ENCODE results near the gene FRMD5. TPM values are rescaled to one million over a fixed set of nuclear protein-coding genes. Genes with fewer than 3 reads are reported as not detected.

Gene FRMD5
- total and polyA plus RNA-seq, 9 donors = 0.19 to 1.4 (median 0.46) TPM

GRCh38 chr15:43893956-43894355, 301.1 kb downstream of the FRMD5 start:
- no peak for DNase-seq
- no peaks in the 10 kb centered on the region for H3K27me3 ChIP-seq (ENCODE audit: control insufficient read depth, insufficient read depth, low read length)
- H3K27ac ChIP-seq (ENCODE audit: low read length) = no peak overlapping the region
- H3K4me1 ChIP-seq (ENCODE audit: control insufficient read depth, insufficient read depth, low read length) = peaks cover 27% of the 10 kb centered on the region
- no peaks in the 10 kb centered on the region for H3K36me3 ChIP-seq (ENCODE audit: control insufficient read depth, insufficient read depth, low read length)
- no peaks in the 10 kb centered on the region for H3K9me3 ChIP-seq (replicated peaks; ENCODE audit: control insufficient read depth, low read depth, low read length)
- WGBS (ENCODE audit: insufficient coverage) = 63% methylated on average over 1 of the region's 1 CpG
- H3K4me3 ChIP-seq (ENCODE audit: low read length) = no peak overlapping the region

DNA sequence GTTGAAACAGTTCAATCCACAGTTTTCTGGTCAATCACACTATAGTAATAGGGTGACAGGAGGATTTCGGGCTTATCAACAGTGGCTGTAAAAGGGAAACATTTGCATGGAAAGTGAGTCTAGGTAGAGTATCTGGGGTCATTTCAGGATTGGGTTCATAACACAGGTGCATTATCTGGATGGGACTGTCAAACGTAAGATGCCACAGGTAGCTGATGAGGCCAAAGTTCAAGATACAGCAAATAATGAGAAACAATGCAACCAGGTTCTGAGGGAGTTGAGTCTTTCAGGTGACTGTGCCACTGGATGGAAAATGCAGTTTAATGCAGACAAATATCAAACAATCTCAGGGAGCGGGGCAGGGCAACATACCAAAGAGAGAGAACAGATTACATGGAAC, 306.0 kb downstream of the FRMD5 start:
- 54% methylated on average over 2 of the region's 3 CpGs for WGBS (ENCODE audit: insufficient coverage)
- no peak for DNase-seq
- H3K27me3 ChIP-seq (ENCODE audit: control insufficient read depth, insufficient read depth, low read length) = no peaks in the 10 kb centered on the region
- H3K9me3 ChIP-seq (replicated peaks; ENCODE audit: control insufficient read depth, low read depth, low read length) = no peaks in the 10 kb centered on the region
- H3K4me3 ChIP-seq (ENCODE audit: low read length) = no peak overlapping the region
- H3K27ac ChIP-seq (ENCODE audit: low read length) = no peak overlapping the region
- peaks cover 21% of the 10 kb centered on the region for H3K4me1 ChIP-seq (ENCODE audit: control insufficient read depth, insufficient read depth, low read length)
- no peaks in the 10 kb centered on the region for H3K36me3 ChIP-seq (ENCODE audit: control insufficient read depth, insufficient read depth, low read length)

GRCh38 chr15:43887901-43888300, 307.2 kb downstream of the FRMD5 start:
- 91% methylated on average over 2 of the region's 5 CpGs for WGBS (ENCODE audit: insufficient coverage)
- Histone ChIP-seq H3K27ac (ENCODE audit: low read length) (no peak overlapping the region), H3K4me3 (ENCODE audit: low read length) (no peak overlapping the region), H3K27me3 (ENCODE audit: control insufficient read depth, insufficient read depth, low read length) (no peaks in the 10 kb centered on the region), H3K9me3 (replicated peaks; ENCODE audit: control insufficient read depth, low read depth, low read length) (no peaks in the 10 kb centered on the region), H3K36me3 (ENCODE audit: control insufficient read depth, insufficient read depth, low read length) (no peaks in the 10 kb centered on the region), H3K4me1 (ENCODE audit: control insufficient read depth, insufficient read depth, low read length) (peaks cover 14% of the 10 kb centered on the region)
- no peak for DNase-seq

DNA sequence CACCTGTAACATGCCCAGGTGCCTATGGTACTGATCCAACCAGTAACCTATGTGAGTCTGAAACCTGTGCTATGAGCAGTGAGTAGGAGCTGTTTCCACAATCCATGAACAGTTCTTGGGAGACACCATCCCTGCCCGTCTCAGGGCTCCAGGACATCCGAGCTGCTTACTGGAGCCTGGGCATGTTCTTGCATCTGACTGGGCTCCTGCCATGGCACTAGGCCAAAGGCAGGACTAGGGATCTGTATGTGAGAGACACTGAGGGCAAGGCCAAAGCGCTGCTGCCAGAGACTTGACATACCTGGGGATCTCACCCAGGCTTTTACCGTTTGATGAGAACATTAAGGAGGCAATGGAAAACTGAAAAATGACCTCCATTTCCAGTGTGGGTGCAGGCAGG, 308.5 kb downstream of the FRMD5 start:
- 92% methylated on average over 3 of the region's 4 CpGs for WGBS (ENCODE audit: insufficient coverage)
- peaks cover 14% of the 10 kb centered on the region for H3K4me1 ChIP-seq (ENCODE audit: control insufficient read depth, insufficient read depth, low read length)
- H3K4me3 ChIP-seq (ENCODE audit: low read length) = no peak overlapping the region
- no peaks in the 10 kb centered on the region for H3K9me3 ChIP-seq (replicated peaks; ENCODE audit: control insufficient read depth, low read depth, low read length)
- no peaks in the 10 kb centered on the region for H3K27me3 ChIP-seq (ENCODE audit: control insufficient read depth, insufficient read depth, low read length)
- H3K36me3 ChIP-seq (ENCODE audit: control insufficient read depth, insufficient read depth, low read length) = no peaks in the 10 kb centered on the region
- DNase-seq = peak; percentile 16
- H3K27ac ChIP-seq (ENCODE audit: low read length) = no peak overlapping the region

- WGBS (ENCODE audit: insufficient coverage) = no CpG with 5 or more reads among the region's 3 CpGs
- peaks cover 4% of the 10 kb centered on the region for H3K36me3 ChIP-seq (ENCODE audit: control insufficient read depth, insufficient read depth, low read length)
- H3K27me3 ChIP-seq (ENCODE audit: control insufficient read depth, insufficient read depth, low read length) = no peaks in the 10 kb centered on the region
- H3K9me3 ChIP-seq (replicated peaks; ENCODE audit: control insufficient read depth, low read depth, low read length) = no peaks in the 10 kb centered on the region
- no peak for DNase-seq
- no peak overlapping the region for H3K27ac ChIP-seq (ENCODE audit: low read length)
- H3K4me1 ChIP-seq (ENCODE audit: control insufficient read depth, insufficient read depth, low read length) = peaks cover 4% of the 10 kb centered on the region
- H3K4me3 ChIP-seq (ENCODE audit: low read length) = no peak overlapping the region
Observed at GRCh38 chr15:43883571-43883970, 311.5 kb downstream of the FRMD5 start.

DNA sequence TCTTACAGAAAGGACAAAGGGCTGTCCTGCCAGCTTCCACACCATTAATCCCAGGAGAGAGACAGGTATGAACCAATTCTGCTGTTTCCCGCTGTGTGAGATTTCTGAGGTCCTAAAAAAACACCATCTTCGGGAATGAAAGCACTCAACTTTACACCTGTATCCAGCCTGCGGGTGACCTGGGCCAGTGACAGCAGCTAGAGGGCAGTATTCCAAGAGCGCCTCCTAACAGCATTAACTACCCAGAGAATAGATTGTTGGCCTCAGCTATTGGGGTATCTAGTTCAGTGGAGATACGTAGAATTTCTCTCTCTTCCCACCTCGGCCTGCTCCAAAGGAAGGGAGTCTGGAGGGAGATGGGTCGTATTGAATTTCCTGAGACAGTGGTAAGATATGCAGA, 313.1 kb downstream of the FRMD5 start:
- Histone ChIP-seq H3K4me3 (ENCODE audit: low read length) (no peak overlapping the region), H3K27ac (ENCODE audit: low read length) (no peak overlapping the region), H3K9me3 (replicated peaks; ENCODE audit: control insufficient read depth, low read depth, low read length) (no peaks in the 10 kb centered on the region), H3K27me3 (ENCODE audit: control insufficient read depth, insufficient read depth, low read length) (no peaks in the 10 kb centered on the region), H3K36me3 (ENCODE audit: control insufficient read depth, insufficient read depth, low read length) (peaks cover 4% of the 10 kb centered on the region), H3K4me1 (ENCODE audit: control insufficient read depth, insufficient read depth, low read length) (peaks cover 4% of the 10 kb centered on the region)
- 81% methylated on average over 3 of the region's 7 CpGs for WGBS (ENCODE audit: insufficient coverage)
- no peak for DNase-seq

DNA sequence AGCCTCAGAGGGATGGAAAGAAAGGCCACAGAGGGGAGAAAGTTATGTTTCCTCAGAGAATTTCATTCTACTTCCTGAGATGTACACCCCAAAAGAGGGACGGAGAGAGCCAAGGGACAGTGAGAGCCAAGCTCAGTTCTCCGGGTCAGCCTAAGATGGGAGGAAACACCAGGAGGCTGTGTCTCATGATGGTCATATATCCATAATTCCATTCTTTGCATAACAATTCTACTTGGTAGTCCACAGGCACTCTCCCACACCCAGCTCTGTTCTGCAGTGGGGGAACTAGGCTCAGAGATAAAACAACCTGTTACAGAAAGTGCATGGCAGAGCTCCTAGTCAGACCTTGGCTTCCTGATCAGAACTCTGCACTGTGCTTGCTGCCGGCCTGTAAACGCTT, 313.8 kb downstream of the FRMD5 start:
- WGBS (ENCODE audit: insufficient coverage) = 80% methylated on average over 2 of the region's 4 CpGs
- Histone ChIP-seq H3K4me3 (ENCODE audit: low read length) (no peak overlapping the region), H3K27ac (ENCODE audit: low read length) (no peak overlapping the region), H3K36me3 (ENCODE audit: control insufficient read depth, insufficient read depth, low read length) (peaks cover 4% of the 10 kb centered on the region), H3K27me3 (ENCODE audit: control insufficient read depth, insufficient read depth, low read length) (no peaks in the 10 kb centered on the region), H3K9me3 (replicated peaks; ENCODE audit: control insufficient read depth, low read depth, low read length) (no peaks in the 10 kb centered on the region), H3K4me1 (ENCODE audit: control insufficient read depth, insufficient read depth, low read length) (peaks cover 4% of the 10 kb centered on the region)
- DNase-seq = no peak

GRCh38 chr15:43880406-43881194, 314.5 kb downstream of the FRMD5 start:
- H3K4me1 ChIP-seq (ENCODE audit: control insufficient read depth, insufficient read depth, low read length) = peaks cover 4% of the 10 kb centered on the region
- no peak overlapping the region for H3K4me3 ChIP-seq (ENCODE audit: low read length)
- H3K27me3 ChIP-seq (ENCODE audit: control insufficient read depth, insufficient read depth, low read length) = no peaks in the 10 kb centered on the region
- H3K36me3 ChIP-seq (ENCODE audit: control insufficient read depth, insufficient read depth, low read length) = peaks cover 4% of the 10 kb centered on the region
- peak; percentile 42 for DNase-seq
- H3K9me3 ChIP-seq (replicated peaks; ENCODE audit: control insufficient read depth, low read depth, low read length) = no peaks in the 10 kb centered on the region
- WGBS (ENCODE audit: insufficient coverage) = 89% methylated on average over 3 of the region's 5 CpGs
- H3K27ac ChIP-seq (ENCODE audit: low read length) = no peak overlapping the region

DNA sequence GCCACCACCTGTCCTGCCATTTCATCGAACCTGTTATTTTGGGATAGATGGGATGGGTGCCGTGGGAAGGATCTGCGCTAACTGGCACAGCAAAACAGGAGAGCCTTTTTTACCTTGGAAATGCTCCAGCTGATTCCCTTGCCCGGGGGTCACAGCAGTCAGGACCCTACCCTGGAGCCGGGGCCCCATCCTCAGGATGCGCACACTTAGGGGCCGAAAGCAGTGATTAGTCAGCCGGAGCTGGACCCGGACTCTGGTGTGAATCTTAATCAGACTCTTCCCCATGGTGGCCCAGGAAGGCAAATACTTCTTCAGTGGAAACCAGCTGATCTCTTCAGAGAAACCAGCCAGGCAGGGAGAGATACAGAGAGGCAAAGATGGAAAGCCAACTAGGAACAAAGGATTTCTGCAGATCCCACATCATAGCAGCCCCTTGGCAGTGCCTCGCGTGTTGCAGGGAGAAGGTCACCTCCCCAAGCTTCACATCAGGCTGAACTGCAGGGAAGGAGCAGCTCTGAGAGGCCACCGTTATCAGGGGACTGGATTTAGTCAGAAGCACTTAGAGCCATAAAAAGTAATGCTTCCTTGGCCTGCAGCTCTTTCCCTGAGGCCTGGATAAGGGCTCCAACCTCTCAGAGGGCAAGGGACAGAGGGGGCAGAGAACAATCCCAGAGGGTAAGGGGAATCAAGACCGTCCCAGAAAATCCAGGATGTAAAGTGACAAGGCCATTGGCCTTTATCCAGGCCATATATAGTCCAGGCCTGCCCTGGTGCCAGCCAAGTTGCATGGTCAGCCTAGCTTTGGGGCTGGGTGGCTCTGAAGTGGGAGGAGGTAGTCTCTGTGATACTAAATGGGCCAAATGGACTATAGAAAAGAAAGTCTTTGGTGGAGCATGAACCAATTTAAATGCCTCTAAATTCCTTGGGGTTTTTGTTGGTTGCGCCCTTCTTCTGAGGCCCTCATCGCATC, 315.4 kb downstream of the FRMD5 start:
- WGBS (ENCODE audit: insufficient coverage) = 62% methylated on average over 7 of the region's 15 CpGs
- DNase-seq = no peak
- Histone ChIP-seq H3K36me3 (ENCODE audit: control insufficient read depth, insufficient read depth, low read length) (peaks cover 4% of the 10 kb centered on the region), H3K9me3 (replicated peaks; ENCODE audit: control insufficient read depth, low read depth, low read length) (no peaks in the 10 kb centered on the region), H3K4me3 (ENCODE audit: low read length) (no peak overlapping the region), H3K4me1 (ENCODE audit: control insufficient read depth, insufficient read depth, low read length) (peaks cover 4% of the 10 kb centered on the region), H3K27me3 (ENCODE audit: control insufficient read depth, insufficient read depth, low read length) (no peaks in the 10 kb centered on the region), H3K27ac (ENCODE audit: low read length) (no peak overlapping the region)

- Histone ChIP-seq H3K27ac (ENCODE audit: low read length) (no peak overlapping the region), H3K4me3 (ENCODE audit: low read length) (no peak overlapping the region), H3K4me1 (ENCODE audit: control insufficient read depth, insufficient read depth, low read length) (peaks cover 4% of the 10 kb centered on the region), H3K27me3 (ENCODE audit: control insufficient read depth, insufficient read depth, low read length) (no peaks in the 10 kb centered on the region), H3K36me3 (ENCODE audit: control insufficient read depth, insufficient read depth, low read length) (peaks cover 4% of the 10 kb centered on the region), H3K9me3 (replicated peaks; ENCODE audit: control insufficient read depth, low read depth, low read length) (no peaks in the 10 kb centered on the region)
- 100% methylated on average over 1 of the region's 2 CpGs for WGBS (ENCODE audit: insufficient coverage)
- no peak for DNase-seq
Observed at GRCh38 chr15:43878446-43878845, 316.6 kb downstream of the FRMD5 start.
